HG03342 (cell line): Measurements from ENCODE around the gene AP2B1.

Experiments used
- ATAC-seq: cut with Tn5 transposase; IDR thresholded peaks from one replicate; pipeline ENCODE4 v1.9.1; 2021; ENCODE audit warnings: mild to moderate bottlenecking, moderate library complexity; ENCODE audit not compliant: unreplicated experiment

The AP2B1 gene

DNA sequence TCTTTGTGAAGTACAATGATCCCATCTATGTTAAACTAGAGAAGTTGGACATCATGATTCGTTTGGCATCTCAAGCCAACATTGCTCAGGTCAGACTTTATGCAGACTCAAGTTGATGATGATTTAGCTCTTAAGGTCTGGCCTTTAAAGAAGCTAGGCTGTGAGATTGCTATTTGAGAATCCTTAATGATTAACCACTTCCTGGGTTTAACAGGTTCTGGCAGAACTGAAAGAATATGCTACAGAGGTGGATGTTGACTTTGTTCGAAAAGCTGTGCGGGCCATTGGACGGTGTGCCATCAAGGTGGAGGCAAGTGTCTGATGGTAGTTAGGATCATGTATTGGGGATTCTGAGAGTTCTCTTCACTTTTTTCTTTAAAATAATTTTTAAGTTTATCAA is 40.3 kb downstream of the AP2B1 start:
- no peak for ATAC-seq

DNA sequence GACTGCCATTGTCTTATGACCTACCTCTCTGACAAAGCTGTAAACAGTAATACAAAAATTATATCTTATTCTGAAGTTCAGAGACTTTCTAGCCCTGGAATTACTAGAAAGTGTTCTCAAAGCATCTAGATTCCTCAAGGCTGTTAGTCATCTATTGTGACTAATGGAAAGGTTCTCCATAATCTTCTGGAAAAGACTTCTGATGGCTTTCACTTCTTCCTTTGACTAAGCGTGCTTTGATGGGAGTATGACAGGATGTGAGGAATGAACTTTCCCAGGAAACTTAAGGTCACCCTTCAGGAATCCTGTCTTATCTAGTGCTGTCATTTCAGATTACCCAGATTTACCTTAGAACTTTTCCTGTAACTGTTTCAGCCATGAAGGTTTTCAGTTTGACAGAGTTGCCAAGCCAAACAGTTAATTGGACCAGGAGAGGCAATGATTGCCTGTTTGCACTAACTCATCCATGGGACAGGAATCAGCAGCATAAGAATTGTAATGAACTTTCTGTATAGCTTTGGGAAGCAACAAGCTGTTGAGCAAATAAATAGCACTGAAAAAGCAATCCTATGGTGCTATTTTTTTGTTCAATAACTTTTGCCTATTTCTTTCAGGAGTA is 43.5 kb downstream of the AP2B1 start:
- no peak for ATAC-seq

DNA sequence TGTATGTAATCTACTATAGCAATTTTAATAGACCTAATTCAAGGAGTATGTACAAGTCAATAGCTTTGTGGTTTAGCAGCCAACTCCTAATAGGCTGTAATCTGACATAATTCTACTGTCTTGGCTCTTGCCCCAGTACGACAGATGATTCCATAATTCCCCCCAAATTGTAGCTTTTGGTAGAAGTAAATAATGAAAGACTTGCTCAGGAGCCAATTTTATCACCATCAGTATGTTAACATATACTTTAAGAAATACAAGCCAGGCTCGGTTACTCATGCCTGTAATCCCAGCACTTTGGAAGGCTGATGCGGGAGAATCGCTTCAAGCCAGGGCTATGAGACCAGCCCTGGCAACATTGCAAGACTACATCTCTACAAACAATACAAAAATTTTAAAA is 53.9 kb downstream of the AP2B1 start:
- no peak for ATAC-seq

DNA sequence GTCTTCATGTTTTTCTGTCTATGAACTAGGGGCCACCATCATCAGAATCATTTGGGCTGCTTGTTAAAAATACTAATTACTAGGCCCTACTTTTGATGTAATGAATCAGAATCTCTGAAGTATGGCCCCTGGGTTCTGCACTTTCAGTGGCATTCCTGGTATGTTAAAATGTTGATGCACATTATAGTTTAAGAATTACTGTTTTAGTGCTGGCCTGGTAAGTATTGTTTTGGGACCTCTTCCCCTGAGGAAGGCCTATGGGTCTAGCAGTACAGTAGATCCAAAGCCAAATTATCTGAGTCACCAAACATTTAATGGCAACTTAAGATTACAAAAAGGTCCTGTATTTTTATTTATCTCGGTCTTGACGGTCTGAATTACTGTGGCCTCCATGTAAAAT is 58.8 kb downstream of the AP2B1 start:
- no peak for ATAC-seq

DNA sequence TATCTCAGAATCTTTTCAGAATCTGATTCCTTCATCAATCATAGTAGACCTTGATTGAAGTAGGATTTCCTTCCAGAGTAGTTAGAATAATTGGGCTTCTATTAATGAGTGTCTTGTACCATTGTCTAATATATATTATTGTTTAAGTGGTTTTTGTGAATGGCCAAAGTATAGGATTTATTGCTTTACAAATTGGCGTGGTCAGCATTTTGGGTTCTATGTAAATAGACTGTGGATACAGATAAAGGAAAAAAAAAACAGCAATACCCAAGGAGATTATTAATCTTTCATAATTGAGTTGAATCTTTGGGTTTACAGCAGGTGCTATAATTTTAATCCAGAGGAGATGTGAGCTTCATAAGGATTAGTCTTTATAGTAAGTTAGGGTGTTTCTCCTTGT is 64.3 kb downstream of the AP2B1 start:
- ATAC-seq, result no peak

DNA sequence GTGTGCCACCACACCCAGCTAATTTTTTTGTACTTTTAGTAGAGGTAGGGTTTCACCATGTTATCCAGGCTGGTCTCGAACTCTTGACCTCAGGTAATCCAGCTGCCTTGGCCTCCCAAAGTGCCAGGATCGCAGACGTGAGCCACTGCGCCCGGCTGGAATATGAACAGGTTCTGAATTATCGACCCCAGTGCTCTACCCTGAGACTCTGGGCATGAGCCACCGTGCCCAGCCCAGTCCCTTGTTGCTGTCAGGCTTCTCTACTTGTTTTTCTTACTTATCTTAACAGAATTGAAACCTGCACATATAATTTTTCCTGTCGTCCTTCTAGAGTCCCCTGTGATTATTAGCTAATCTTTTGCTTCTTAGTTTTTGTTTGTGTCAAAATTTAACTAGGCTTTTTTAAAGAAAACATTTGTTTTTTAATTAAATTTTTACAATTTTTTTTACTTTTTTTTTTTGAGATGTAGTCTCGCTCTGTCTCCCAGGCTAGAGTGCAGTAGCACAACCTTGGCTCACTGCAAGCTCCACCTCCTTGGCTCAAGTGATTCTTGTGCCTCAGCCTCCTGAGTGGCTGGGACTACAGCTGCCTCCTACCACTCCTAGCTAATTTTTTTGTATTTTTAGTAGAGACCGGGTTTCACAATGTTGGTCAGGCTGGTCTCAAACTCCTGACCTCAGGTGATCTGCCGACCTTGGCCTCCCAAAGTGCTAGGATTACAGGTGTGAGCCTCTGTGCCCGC is 66.7 kb downstream of the AP2B1 start:
- no peak for ATAC-seq

DNA sequence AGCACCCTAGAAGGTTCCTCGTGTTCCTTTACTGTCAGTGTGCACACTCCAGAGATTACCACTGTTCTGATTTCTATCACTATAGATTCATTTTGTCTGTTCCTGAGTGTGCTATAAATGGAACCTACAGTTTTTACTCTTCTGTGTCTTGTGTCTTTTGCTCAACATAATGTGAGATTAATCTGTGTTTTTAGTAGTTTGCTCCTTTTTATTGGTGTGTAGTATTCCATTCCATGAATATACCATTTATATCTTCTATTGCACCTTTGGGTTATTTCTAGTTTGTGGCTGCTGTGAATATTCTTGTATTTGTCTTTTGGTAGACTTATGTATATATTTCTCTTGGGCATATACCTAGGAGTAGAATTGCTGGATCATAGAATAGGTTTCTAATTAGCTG is 68.2 kb downstream of the AP2B1 start:
- ATAC-seq, result no peak

DNA sequence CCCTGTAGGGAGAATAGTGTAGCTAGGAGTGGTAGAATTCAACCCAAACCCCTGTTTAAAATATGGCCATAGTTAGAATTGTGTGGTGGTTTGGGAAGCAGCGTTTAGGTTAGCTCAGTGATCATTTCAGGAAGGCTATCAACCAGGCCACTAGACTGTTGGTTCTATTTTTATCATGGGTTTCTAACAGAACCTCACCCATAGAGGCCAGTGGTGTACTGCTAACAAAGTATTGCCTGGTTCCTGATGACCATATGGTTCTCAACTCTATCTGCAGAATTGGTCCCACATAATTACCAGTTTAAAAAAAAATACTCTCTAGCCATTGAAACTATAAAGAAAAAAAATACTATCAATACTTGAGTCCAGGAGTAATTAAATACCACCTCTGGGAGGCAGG is 73.8 kb downstream of the AP2B1 start:
- no peak for ATAC-seq

DNA sequence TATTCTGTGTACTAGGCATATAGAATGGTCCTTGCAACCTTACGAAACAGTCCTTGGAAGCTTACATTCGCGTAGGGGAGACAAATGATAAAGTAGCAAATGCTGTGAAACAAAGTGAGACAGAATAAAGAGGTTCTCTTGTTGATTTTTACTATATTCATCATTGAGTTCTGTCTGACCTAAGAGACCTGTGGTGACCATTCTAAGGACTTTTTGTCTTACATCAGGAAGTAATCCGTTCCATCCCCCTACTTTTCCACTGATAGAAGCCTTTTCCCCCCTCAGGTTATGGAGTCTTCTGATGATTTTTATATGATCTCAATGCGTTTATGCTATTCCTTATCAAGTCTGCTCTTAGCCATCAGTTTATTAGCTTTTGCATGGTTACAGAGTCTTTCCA is 77.6 kb downstream of the AP2B1 start:
- no peak for ATAC-seq

DNA sequence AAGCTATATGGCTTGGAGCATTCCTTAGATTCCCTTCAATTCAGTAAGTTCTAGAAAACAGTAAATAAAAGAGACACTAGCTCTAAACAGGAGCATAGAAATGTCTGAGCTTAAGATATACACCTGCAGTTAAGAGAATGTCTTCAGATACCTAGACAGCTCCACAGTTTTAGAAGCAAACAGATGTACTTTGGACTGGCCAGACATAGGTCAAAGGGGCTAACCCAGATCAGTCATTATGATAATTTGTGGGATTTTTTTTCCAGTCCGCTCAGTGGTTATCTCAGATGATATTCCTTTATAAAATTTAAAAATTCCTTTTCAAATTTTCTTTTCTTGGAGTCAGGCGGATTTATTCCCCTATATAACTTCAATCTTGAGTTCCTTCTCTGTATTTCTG is 78.5 kb downstream of the AP2B1 start:
- ATAC-seq, result no peak

DNA sequence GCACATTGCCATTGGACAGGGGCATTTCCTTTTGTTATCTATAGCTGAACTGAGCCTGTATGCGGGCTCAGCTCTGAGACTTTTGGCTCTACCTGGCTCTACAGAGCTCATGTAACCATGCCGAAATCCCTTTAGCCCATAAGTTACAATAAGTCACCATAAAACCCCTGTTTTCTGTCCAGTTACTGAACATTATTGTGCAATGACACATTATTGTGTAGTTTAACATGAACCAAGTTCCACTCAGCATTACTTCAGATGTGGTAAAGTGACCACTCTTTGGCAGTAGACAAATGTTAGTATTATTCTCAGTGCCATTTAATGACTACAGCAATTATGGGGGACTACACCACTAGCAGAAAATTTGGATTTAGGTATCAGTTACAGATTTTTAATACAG is 78.9 kb downstream of the AP2B1 start:
- no peak for ATAC-seq

DNA sequence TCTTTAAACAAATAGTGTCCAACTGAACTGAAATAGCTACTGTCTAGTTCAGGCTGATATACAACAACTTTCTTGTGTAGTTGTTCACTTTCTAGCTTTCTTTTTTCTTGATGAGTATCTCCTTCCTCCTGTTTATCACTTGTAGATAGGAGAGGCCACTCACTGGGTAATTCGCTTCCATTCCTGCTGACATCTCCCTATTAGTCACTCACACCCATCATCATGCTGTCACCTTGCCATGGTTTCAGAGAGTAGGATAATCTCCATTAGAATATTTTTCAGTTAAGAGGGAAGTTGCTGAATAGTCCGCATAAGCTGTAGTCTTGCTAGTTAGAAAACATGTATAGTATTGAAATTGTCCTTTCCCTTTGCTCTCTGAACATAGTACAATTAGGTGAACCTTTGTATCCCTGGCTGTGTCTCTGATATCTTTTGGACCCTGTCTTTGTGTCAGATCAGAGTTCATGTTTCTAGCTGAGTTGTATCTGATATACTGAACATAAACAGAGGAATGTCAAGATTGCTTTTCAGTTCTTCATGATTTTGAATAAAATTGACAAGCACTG is 79.9 kb downstream of the AP2B1 start:
- no peak for ATAC-seq

DNA sequence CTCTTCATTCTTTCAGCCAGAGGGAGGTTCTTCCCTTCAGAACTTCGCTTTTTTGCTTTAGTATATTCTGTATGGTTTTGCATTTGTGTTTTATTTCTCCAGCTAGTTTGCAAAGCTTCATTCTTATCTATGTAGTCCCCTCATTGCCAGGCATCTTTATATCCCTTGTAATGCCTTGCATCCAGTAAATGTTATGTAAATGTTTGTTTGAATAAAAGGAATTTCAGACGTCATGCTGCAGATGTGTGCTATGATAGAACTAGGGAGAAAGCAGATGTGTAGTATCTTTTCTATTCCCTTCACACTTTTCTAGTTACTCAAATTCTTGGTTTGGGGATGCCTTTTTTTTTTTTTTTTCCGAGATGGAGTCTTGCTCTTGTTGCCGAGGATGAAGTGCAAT is 81.7 kb downstream of the AP2B1 start:
- no peak for ATAC-seq

DNA sequence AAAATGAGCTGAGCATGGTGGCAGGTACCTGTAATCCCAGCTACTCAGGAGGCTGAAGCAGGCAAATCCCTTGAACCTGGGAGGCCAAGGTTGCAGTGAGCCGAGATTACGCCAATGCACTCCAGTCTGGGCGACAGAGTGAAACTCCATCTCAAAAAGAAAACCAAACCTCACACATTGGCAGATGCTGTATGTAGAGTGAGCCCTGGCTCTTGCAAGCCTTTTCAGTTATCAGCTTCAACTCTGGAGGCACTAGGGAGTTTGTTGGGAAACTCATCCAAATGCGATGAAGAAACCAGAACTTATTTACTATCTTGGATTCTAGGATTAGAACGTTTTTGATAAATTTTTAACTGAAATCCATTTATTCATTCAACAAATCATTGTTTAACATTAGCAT is 87.4 kb downstream of the AP2B1 start:
- ATAC-seq, result no peak

DNA sequence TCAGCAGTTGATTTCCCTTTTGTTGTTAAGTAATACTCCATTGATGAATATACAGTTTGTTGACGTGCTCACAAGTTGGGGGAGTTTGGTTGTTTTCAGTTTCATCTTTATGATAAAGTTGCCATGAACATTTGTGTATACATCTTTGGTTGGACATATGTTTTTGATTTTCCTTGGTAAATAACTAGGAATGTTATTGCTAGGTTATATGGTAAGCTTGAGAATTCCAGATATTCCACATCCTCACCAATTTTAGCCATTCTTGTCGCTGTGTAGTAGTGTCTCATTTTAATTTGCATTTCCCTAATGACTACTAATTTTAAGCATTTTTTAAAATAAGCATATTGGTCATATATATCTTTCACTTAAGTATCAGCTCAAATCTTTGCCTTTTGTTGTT is 89.3 kb downstream of the AP2B1 start:
- ATAC-seq, result no peak

DNA sequence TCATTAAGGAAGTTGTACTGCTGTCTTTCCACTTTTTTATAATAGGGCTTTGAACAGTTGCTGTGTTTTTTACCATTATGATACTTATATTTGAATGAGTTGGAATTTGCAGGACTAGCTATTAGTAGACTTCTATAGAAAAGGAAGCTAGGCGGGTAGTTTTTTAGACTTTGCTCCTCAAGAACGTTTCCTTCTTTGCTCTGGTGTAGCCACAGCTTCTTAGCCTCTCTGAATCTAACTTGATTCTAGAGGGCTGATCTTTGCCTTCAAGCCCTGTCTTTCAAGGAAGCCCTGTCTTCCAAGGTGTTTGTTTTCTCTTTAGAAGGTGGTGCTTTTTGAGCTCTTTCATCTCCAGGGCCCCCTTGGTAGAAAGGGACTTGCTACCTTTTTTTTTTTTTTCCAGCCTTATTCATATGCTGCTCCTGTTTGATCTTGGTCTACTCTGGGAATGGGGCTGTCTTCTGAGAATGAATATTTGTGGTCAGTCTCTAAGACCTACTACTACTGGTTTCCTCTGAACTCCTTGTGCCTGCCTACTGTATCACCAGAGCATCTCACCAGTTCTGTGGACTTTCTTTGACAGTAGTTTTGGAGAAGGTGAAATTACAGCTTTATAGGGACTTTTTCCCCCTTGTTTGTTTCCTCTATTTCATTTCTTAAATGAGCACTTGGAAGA is 92.0 kb downstream of the AP2B1 start:
- ATAC-seq, result no peak

DNA sequence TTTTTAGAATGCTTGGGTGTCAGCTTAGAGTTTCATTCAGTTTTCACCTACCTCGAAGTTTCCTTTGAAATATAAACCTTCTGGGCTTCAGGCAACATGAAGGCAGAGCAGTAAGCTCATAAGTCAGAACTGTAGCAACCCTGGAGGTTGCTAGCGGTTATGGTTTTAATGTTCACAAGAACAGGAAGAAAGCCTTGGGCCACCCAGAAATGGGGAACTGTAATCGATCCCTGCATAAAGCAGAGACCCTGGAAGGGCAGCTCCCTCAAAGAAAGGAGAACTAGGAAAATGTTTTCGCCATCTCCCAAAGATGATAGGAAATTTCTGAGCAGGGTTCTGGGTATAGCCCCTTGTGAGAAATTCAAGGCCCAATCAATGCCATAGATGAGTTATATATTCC is 96.5 kb downstream of the AP2B1 start:
- no peak for ATAC-seq

DNA sequence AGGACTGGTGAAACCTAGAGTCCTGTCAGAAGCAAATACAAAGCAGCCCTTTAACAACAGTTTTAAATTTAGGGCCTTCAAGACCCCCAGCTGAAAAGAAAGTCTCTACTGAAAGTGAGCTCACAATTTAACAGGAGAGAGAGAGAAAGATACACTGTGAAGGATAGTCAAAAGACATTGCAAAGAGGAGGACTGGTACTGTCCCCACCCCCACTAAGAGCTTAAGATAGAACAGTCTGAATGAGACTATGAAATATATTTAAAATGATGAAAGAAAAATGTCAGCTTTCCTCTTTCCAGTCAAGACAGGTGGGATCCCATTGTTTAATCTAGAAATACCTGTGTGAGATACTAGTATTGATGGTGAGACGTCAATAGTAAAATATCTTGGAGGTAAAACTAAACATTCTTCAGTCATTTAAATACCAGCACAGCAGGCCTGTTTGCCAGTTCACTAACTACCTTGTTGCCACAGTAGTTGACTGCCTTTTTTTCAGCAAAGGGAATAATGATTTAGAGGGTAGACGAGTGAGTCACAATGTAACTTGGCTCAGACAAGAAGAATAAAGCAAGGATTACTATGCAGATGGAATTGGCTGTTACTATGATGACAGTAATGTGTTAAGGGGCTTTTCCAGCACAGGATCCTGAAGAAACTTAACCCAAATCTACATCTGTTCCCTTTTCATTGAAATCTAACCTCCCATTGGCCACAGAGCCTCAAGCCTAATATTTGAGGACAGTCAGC is 97.1 kb downstream of the AP2B1 start:
- ATAC-seq, result no peak

DNA sequence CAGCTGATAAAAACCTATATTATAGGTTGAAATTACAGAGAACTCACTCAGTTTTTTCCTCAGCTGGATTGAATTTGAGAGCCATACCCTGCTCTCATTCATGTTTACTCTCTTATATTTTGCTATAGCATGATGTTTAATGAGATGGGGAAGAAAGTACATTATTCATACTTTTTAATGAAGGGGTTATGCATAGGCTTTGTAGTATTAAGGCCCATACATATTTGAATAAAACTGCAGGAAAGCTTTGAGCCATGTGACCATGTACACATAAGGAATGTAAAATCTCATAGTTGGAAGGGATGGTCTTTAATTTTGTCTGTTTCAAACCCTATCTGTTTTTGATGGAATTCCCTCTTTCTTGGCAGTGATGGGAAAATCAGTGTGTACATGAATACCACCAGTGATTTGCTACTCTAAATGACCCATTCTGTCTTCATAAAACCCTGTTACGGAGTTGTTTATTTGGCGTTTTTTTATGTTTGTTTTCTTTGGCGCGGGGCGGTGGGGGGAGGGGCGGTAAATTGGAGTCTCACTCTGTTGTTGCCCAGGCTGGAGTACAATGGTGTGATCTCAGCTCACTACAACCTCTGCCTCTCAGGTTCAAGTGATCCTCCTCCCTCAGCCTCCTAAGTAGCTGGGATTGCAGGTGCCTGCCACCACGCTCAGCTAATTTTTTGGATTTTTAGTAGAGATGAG is 105.5 kb downstream of the AP2B1 start:
- no peak for ATAC-seq

DNA sequence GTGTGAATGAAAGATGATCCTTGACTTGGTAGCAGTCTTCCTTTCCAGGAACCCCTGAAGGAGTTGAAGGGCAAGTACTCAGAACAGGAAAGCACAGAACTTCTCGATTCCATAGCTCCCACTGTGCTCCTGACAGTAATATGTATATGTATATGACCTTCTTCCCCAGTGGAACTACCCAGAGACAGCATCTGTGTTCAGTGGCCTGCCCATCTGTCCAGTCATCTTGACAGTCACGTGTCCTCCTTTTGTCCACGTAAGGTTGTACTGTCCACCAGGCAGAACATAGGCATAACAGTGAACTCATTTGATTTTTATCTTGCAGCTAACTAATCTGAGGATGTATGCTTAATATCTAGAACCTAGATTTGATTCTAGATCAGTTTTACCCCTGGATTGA is 106.5 kb downstream of the AP2B1 start:
- ATAC-seq, result no peak

DNA sequence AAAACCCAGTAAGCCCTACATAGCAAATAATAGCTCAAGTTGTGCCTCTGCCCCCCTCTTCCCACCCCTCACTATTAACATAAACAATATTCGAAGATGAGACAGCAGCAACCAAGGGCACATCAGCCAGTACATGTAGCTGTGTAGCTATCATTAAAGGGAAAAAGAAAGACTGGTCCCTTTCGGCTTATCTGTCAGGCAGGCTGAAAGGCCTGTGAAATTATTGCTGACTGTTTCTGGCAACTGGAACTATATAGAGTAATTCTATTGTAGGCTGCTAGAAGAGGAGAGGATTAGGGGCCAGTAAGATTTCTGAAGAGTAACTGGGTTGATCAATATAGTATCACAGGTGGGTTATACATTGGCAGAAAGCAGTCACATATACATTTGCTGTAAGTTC is 107.8 kb downstream of the AP2B1 start:
- no peak for ATAC-seq
